GM23338 (cell line): Measurements from ENCODE around the gene UPK1A.

Source experiments
- JUNB ChIP-seq: IDR thresholded peaks from one replicate; pipeline ENCODE4 v1.6.1; 2016; ENCODE audit warnings: antibody characterized with exemption; ENCODE audit not compliant: unreplicated experiment
- POLR2AphosphoS5 ChIP-seq: IDR thresholded peaks from 2 replicates; pipeline ENCODE4 v1.6.1; 2016; ENCODE audit warnings: antibody characterized with exemption, low read depth
- TF ChIP-seq, protein P1 (sequence below): IDR thresholded peaks from one replicate; pipeline ENCODE4 v1.6.1; 2018; ENCODE audit warnings: antibody characterized with exemption; ENCODE audit not compliant: unreplicated experiment

DNA sequence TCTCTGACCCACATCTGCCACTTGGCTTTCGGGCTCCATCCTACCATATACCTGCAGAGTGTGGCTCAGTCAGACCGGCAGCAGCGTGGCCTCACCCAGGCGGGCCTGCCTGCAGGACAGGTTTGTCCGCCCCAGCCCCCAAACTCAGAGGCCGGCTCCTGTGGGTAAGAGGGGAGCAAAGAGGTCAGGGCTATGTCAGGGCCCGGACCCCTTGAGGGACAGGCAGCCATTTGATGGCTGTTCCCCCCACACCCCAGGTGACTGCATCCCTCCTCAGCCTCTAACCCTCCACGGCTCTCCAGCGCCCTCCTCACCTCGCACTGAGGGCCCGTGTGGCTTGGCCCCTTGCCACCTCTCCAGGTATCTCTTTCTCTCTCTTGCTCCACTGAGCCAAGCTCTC is 25.7 kb downstream of the UPK1A start:
- TF ChIP-seq JUNB (no peak), POLR2AphosphoS5 (no peak)
- TF ChIP-seq, protein P1, sequence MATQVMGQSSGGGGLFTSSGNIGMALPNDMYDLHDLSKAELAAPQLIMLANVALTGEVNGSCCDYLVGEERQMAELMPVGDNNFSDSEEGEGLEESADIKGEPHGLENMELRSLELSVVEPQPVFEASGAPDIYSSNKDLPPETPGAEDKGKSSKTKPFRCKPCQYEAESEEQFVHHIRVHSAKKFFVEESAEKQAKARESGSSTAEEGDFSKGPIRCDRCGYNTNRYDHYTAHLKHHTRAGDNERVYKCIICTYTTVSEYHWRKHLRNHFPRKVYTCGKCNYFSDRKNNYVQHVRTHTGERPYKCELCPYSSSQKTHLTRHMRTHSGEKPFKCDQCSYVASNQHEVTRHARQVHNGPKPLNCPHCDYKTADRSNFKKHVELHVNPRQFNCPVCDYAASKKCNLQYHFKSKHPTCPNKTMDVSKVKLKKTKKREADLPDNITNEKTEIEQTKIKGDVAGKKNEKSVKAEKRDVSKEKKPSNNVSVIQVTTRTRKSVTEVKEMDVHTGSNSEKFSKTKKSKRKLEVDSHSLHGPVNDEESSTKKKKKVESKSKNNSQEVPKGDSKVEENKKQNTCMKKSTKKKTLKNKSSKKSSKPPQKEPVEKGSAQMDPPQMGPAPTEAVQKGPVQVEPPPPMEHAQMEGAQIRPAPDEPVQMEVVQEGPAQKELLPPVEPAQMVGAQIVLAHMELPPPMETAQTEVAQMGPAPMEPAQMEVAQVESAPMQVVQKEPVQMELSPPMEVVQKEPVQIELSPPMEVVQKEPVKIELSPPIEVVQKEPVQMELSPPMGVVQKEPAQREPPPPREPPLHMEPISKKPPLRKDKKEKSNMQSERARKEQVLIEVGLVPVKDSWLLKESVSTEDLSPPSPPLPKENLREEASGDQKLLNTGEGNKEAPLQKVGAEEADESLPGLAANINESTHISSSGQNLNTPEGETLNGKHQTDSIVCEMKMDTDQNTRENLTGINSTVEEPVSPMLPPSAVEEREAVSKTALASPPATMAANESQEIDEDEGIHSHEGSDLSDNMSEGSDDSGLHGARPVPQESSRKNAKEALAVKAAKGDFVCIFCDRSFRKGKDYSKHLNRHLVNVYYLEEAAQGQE = no peak
